COLO829 (cell line): ENCODE results near the gene NRTN.

Experiments
- DNase-seq: peaks from one replicate; pipeline ENCODE4 v3.0.0; 2012; ENCODE audit warnings: low spot score

NRTN gene

DNA sequence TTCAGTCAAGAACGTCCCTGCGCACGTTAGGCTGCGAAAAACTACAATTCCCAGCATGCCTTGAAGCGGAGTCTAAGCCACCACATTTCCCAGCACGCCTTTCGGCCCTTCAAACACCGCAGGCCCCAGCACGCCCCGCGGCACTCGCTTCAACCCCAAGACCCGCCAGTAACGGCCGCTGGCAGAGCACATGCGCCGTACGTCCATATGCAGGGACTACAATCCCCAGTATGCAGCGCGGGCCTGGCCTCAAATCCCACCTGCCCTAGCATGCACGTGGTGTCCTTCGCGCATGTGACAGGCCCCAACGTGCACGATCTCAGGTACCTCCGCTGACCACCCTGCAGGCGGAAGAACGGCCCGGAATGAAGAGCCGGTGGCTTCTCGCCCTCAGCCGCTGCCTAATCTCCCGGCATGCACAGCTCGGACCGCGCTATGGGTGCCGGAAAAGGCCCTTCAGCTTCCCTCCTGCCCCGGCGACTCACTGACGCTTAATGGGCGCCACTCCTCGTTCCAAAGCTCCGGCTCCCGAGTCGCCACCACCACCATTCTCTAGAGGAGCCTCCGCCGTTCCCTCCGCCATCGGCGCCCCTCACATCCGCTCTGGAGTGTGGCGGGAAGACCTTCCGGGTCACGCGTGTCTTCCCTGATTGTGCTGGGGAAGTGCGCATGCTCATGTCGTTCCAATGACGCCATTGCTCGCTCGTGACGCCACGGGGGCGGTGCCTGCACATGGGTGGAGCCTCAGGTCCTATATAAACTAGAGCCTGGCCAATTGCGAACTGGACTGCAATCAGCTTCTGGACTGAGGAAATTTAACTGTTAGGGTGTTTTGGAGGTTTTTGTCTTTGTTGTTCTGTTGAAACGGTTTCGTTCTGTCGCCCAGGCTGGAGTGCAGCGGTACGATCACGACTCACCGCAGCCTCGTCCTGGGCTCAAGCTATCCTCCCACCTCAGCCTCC, 14.0 kb upstream of the NRTN start, which contains the start of gene DUS3L:
TSS of gene DUS3L (minus strand) at position 605 of the 962 bp plus-strand sequence. CDS start at position 583, 22 bp downstream.
- DNase-seq: peak; percentile 98

GRCh38 chr19:5792224-5792623, 12.6 kb upstream of the NRTN start:
- DNase-seq: no peak

DNA sequence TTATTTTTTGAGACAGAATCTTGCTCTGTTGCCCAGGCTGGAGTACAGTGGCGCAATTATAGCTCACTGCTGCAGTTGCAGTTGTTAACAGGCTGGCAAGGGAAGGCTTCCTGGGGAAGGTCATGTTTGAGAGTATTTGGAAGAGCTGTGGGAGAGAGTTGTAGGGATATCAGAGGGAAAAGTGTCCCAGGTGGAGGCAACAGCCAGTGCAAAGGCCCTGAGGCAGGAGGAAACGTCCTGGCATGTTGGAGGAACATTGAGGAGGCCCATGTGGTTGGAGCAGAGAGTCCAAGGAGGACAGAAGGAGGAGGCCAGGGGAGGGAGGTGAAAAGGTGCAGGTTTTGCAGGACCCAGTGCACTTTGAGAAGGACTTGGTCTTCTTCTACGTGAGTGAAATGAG, 11.7 kb upstream of the NRTN start:
- DNase-seq: no peak

DNA sequence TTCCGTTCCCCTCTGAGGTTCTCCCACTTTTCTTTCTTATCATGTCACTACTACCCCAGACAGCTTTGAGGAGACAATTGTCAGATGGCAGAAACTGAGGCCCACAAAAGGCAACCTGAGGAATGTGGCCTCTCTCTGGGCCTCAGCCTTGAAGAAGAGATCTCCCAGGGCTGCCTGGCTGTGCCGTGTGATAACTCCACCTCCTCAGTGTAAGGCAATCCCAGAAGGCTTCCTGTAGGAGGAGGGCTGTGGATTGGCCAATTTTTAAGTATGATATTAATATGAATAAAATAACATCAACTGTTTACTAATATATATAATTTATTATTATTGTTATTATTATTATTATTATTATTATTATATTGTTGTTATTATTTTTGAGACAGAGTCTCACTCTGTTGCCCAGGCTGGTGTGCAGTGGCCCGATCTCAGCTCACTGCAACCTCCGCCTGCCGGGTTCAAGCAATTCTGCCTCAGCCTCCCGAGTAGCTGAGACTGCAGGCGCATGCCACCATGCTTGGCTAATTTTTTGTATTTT, 9.4 kb upstream of the NRTN start:
- DNase-seq: no peak

DNA sequence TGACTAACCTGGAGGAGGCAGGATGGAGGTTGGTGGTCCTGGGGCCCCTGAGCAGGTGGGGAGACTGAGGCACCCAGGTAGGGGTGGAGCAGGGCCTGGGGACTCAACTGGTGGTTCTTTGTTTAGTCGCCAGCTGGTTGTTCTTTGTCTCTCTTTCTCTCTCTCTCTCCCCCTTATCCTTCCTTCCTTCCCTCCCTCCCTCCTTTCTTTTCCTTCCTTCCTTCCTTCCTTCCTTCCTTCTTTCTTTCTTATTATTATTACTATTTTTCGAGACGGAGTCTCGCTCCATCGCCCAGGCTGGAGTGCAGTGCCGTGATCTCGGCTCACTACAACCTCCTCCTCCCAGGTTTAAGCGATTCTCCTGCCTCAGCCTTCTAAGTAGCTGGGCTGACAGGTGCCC, 6.6 kb upstream of the NRTN start:
- DNase-seq: no peak

DNA sequence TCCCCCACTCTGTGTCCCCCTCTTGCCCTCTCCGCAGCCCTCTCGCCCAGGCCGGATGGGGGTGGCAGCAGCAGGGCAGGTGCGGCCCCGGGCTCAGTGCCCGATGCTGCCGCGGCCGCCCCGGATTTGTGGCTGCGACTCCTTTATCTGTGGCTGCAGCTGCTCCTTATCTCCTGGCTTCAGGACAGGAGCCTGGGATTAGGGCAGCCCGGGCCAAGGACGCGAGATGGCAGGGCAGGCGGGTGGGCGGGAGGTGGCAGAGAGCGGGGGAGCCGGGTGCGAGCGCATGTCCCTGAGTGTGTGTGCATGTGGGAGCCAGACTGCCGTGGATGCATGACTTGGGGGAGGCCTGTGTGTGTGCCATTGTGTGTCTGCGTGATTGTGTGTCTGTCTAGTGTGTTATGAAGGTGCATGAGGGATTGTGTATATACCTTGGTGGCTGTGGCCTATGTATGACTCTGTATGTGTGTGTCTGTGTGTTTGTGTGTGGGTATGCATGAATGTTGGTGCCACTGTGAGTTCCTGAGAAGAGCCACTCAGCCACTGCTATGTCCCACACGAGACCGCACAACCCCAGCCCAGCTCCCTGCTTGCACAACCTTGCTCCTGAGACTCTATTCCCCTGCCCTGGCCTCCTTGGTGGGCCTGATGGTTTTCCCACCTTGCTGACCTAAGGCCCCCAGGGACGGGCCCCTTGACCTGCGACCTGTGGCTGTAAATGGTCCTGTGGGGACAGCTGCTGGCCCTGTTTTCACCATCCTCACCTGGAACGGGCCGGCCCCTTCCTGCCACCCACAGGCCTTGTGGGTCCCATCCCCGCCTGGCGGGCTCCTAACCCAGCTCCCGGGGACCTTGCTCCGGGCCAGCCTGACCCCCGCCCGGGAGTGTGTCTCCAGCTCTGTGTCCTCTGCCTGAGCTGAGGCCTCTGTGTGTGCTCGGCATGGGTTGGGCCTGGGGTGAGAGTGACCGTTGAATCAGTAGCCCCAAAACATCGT, 5.3 kb upstream of the NRTN start:
- DNase-seq: no peak

DNA sequence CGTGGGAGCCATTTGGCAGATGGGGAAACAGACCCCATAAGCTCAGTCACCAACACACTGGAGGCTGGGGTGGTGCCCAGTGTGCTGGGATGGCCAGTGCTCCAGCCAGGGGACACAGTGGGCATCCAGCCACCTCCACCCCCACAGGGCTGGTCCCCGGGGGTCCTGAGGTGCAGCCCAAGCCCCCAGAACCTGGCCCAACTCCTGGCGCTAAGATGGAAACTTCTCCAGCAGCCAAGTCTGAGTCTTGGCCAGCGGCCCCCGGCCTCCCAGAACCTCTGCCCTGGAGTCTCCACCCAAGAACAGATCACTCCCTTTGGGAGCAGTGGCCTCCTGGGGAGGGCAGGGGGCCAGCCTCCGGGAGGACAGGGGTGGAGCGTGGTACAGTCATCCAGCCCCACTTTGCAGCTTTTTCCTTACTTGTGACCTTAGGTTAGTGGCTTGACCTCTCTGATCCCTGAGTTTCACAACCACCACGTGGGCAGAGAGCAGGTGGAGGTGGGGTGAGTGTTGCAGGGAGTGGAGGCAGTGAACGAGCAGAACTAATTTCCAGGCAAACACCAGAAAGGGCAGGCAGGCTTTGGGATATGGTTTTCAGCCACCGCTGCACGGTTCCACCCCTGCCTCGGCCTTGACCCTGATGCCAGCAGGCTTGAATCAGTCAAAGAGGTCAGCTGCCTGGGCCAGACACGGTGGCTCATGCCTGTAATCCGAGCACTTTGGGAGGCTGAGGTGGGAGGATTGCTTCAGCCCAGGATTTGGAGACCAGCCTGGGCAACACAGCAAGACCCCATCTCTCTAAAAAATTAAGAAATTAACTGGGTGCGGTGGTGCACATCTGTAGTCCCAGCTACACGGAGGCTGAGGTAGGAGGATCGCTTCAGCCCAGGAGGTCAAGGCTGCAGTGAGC, 4.3 kb upstream of the NRTN start:
- no peak for DNase-seq

GRCh38 chr19:5801796-5802619, 2.9 kb upstream of the NRTN start:
- peak; percentile 53 for DNase-seq

DNA sequence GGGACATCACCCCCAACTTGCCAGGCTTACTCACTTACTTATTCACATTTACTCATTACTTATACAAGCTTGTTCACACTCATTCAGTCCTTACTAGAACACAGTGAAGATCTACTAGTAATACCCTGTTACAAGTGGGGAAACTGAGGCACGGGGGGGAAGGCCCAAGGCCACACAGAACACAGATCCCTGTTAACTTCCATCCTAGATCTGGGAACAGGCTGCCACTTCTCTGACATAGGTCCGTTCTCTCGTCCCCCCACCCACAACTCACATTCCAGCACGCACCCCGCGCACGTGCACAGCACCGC, 1.5 kb upstream of the NRTN start:
- DNase-seq: no peak

DNA sequence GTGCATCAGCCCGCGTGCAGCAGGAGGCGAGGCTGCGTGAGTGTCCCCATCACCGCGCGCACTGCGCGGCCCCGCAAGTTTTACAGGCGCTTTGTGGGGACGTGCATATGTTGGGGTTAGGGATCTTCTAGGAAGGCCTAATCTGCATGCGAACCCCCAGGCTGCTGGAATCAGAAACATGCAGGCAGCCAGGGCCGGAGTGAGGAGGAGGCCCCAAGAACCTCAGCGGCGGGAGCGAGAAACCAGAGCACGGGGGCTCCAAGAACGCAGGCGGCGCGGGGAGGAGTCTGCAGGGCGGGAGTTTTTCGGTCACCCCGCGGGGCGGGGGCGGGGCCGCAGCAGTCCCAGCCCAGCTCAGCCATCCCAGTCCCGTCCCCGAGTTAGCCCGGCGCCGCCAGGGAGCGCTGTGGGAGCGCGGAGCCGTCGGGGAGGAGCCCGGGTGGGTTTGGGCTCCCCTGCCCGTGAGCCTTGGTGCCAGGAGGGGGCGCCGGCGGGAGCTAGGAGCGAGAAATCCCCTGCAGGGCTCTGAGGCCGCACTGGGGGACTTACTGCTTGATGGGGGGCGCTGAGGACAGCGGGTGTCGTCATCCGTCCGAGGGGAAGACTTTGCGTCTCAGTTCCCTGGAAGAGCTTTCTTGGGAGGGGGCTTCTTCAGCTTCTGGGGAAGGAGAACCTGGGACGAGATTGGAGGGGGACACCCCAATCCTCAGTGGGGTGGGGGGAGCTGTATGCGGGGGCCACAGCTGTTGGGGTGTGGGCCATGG, 933 bp upstream of the NRTN start:
- peak; percentile 93 for DNase-seq

DNA sequence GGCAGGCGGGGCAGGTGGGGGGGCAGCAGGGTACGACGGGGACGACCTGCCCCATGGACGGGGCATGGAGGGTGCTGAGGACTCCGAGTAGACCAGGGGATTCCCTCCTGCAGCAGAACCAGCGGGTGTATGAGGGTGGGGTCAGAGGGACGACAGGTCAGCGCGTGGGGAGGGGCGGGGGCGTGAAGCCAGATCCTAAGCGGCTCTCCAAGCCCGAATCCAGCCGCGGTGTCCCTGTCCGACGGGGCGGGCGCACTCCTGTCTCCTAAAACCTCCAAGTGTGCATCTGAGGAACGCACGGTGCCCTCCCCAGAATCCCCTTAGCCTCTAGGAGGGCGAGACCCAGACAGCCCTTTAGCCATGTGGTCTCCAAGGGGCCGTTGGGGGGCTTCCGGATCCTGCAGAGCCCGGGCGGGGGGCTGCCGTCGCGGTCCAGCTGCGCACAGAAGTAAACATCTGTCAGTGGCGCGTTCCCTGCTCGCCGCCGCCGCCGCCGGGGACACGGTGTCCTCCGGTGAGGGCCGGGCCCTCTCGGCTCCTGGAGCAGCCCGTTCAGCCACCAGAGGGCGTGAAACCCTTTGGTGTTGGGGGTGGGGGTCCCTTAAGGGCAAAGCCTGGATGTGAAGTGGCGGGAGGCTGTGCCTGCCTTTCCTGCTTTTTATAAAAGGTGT, 730 bp downstream of the NRTN start:
- peak; percentile 52 for DNase-seq

GRCh38 chr19:5806133-5806489, 1.2 kb downstream of the NRTN start:
- DNase-seq: no peak

GRCh38 chr19:5806905-5807304, 2.0 kb downstream of the NRTN start:
- no peak for DNase-seq

DNA sequence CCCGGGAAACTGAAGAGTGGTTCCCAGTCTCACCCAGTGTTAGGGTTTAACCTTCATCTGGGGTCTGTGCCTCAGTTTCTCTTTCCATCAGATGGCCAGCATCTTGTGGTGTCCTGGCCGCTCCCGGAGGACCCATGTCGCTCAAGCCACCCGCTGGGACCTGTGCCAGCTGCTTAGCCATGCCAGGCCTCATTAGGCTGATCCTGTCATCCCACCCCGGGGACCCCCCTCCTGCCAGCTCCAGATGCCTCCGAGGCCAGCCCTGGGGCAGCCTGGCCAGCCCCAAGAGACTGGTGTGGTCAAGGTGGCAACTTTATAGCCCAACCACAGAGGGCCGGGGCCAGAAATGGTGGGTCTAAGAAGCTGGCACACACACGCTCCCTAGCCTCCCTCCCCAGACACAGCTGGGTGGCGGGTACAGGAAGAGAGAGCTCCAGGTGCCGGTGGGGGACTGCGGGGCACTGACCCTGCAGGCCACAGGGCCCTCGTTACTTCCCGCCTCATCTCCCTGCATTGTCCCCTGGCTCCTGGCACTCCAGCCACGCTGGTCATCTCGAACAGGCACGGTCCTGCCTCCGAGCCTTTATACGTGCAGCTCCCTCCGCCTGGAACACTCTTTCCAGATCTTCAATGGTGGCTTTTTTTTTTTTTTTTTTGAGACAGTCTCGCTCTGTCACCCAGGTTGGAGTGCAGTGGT, 3.4 kb downstream of the NRTN start:
- no peak for DNase-seq

DNA sequence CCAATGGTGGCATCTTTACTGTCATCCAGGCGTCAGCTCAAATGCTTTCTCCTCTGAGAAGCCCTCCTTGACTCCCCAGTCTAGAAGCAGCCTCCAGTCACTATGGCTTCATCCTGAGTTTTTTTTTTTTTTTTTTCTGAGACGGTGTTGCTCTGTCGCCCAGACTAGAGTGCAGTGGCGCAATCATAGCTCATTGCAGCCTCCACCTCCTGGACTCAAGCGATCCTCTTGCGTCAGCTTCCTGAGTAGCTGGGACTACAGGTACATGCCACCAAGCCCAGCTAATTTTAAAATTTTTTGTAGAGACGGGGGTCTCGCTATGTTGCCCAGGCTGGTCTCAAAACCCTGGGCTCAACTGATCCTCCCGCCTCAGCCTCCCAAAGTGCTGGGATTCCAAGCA, 4.2 kb downstream of the NRTN start:
- DNase-seq: no peak

DNA sequence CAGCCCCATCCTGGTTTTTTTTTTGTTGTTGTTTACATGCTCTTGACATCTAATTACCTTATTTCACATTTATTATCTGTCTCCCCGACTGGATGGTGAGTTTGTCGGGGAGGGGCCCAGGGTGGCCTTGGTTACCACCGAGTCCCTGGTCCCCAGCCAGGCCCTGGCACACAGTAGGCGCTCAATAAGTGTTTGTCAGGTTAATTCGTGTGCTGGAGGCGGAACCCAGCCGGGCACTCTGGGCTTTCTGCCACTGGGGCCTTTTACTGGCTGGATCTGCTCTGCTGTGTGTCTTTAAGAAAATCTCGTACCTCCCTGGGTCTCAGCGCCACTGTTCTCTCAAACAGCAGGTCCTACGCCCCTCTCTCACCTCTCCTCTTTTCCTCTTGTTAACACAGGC, 4.6 kb downstream of the NRTN start:
- no peak for DNase-seq

DNA sequence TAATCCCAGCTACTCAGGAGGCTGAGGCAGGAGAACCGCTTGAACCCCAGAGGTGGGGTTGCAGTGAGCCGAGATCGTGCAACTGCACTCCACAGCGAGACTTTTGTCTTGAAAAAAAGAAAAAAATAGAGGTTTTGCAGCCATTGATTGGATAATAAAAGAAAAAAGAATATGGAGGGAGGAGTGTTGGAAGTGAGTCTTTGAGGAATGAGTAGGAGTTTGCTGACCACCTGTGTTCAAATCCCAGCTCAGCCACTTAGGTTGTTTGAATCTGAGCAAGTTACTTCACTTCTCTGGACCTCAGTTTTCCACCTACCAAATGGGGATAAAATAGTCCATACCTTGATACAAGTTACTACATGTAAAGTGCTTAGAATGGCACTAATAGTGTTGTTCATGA, 6.2 kb downstream of the NRTN start:
- DNase-seq: no peak

DNA sequence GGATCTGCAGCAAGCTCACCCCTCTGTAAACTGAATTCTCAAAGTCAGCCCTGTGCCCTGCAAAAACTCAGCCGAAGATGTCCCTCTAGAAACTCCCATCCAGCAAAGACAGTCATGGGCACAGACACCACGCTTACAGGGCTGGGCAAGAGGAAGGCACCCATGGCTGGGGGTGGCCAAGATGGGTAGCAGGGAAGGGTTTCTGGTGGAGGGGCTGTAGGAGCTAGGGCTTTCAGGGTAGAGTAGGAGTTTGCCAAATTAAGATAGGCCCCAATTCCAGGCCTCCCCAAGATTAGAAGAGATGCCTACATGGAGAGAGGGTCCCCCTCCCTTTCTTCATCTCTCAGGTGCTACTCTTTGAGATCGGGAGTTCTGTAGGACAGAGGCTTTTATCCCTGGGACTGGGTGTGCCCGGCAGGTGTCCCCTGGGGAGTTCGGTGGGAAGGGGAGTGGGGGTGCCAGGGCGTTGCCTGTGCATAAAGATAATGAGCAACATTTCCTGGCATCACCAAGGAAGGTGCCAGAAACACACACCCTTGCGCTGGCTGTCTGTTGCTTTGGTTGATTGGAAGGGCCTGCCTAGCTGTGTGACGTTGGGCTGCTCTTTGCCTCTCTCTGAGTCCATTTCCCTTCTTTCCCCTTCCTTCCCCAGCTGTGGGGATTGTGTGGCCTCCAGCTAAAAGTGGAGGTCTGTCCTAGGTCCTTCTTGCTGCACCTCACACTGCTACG, 9.4 kb downstream of the NRTN start:
- no peak for DNase-seq
